ENCODE data around the gene SH3GL2.

SH3GL2 gene

DNA sequence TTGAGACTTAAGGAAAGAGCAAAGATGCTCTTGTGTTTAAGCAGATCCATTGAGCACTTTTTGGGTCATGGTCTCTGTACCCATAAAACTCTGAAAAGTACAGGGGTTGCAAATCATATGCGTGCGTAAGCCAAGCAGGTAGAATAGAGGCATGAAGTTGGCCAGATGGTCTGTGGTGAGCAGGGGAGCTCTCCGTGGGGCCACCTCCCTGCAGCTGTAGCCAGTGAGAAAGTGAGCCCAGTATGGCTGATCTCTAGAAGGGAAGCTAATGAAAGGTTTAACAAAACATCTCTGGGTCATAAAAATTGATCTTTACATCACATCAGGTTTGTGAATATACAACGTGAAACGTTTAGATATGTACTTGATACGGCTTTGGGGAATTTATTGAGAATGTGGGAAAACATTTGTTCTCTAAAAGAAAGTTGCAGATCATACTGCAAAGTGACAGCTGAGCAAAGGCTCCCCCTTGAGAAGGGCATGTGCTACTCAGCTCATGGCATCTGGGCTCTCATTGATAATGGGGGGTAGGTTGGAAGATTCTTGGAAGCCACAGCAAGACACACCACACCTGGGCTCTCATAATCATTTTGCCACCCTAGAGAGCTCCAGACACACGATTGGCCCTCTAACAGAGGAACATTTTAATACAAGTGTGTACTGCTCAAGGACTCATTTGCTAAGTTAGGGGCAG, 30.6 kb downstream of the SH3GL2 start:
- no peaks in the 10 kb centered on the region for H3K4me1 ChIP-seq (ENCODE audit: control insufficient read depth in 2 of 2, insufficient read depth in 2 of 2, low read length in 2 of 2)
- H3K4me3 ChIP-seq (ENCODE audit: low read length in 2 of 2): no peak overlapping the region
- no peak overlapping the region for H3K27ac ChIP-seq (ENCODE audit: low read depth in 2 of 2, low read length in 2 of 2)
- H3K9ac ChIP-seq (ENCODE audit: low read depth in 1 of 2, low read length in 2 of 2): no peak overlapping the region
- H3K27me3 ChIP-seq (ENCODE audit: control insufficient read depth in 2 of 2, insufficient read depth in 2 of 2, low read length in 2 of 2): no peaks in the 10 kb centered on the region
- H3K36me3 ChIP-seq (ENCODE audit: control insufficient read depth in 2 of 2, insufficient read depth in 2 of 2, low read length in 2 of 2): no peaks in the 10 kb centered on the region
- no peaks in the 10 kb centered on the region for H3K9me3 ChIP-seq (ENCODE audit: control insufficient read depth in 2 of 2, low read length in 2 of 2)

GRCh38 chr9:17611342-17611741, 32.5 kb downstream of the SH3GL2 start:
- Histone ChIP-seq H3K4me1 (ENCODE audit: control insufficient read depth in 2 of 2, insufficient read depth in 2 of 2, low read length in 2 of 2) (no peaks in the 10 kb centered on the region), H3K36me3 (ENCODE audit: control insufficient read depth in 2 of 2, insufficient read depth in 2 of 2, low read length in 2 of 2) (no peaks in the 10 kb centered on the region), H3K9ac (ENCODE audit: low read depth in 1 of 2, low read length in 2 of 2) (no peak overlapping the region)

DNA sequence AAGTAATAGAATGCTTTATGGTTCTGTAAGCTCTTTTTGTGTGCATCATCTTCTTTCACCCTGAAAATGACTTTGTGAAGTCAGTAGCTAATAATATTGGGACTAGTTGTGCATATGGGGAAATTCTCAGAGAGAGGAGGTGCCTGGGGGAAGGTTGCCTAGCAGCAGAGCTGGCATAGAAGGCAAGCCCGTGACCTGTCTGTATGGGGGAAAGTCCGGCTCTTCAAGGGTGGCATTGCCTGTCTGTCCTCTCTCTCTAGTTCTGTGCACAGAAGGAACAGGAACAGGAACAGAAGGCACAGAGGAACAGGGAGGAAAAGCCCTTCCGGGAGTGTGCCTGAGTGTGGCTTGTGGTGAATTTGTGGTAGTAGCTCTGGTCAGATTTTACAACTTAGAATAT, 33.1 kb downstream of the SH3GL2 start:
- no peak overlapping the region for H3K27ac ChIP-seq (ENCODE audit: low read depth in 2 of 2, low read length in 2 of 2)
- H3K4me1 ChIP-seq (ENCODE audit: control insufficient read depth in 2 of 2, insufficient read depth in 2 of 2, low read length in 2 of 2): no peaks in the 10 kb centered on the region
- no peaks in the 10 kb centered on the region for H3K9me3 ChIP-seq (ENCODE audit: control insufficient read depth in 2 of 2, low read length in 2 of 2)
- peaks cover 0 to 3% of the 10 kb centered on the region in 2 donors for H3K27me3 ChIP-seq (ENCODE audit: control insufficient read depth in 2 of 2, insufficient read depth in 2 of 2, low read length in 2 of 2)
- no peaks in the 10 kb centered on the region for H3K36me3 ChIP-seq (ENCODE audit: control insufficient read depth in 2 of 2, insufficient read depth in 2 of 2, low read length in 2 of 2)
- H3K9ac ChIP-seq (ENCODE audit: low read depth in 1 of 2, low read length in 2 of 2): no peak overlapping the region
- H3K4me3 ChIP-seq (ENCODE audit: low read length in 2 of 2): no peak overlapping the region

More at GRCh38 chr9:17611342-17611741, 32.5 kb downstream of the SH3GL2 start:
- Histone ChIP-seq H3K4me3 (ENCODE audit: low read length in 2 of 2) (no peak overlapping the region), H3K9me3 (ENCODE audit: control insufficient read depth in 2 of 2, low read length in 2 of 2) (no peaks in the 10 kb centered on the region), H3K27ac (ENCODE audit: low read depth in 2 of 2, low read length in 2 of 2) (no peak overlapping the region), H3K27me3 (ENCODE audit: control insufficient read depth in 2 of 2, insufficient read depth in 2 of 2, low read length in 2 of 2) (peaks cover 0 to 3% of the 10 kb centered on the region in 2 donors)

DNA sequence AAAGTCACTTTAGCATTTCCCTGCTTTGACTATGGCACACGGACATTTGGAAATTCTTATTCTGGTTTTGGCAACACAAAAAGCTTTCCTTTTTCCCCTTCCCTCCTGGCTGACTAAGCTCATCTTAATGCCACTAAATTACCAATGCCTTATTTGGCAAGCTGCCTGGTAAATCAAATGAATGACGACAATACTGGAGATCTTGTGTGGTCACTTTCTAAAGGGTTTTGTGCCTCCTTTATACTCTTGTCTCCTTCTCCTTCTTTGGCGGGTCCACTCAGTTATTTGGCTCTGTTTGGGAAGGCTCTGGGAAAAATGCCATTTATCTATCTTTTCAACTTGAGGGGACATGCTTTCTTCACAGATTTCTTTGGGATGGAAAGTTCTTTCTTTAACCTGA, 34.9 kb downstream of the SH3GL2 start:
- Histone ChIP-seq H3K27me3 (ENCODE audit: control insufficient read depth in 2 of 2, insufficient read depth in 2 of 2, low read length in 2 of 2) (peaks cover 0 to 3% of the 10 kb centered on the region in 2 donors), H3K9ac (ENCODE audit: low read depth in 1 of 2, low read length in 2 of 2) (no peak overlapping the region), H3K4me1 (ENCODE audit: control insufficient read depth in 2 of 2, insufficient read depth in 2 of 2, low read length in 2 of 2) (no peaks in the 10 kb centered on the region), H3K27ac (ENCODE audit: low read depth in 2 of 2, low read length in 2 of 2) (no peak overlapping the region), H3K4me3 (ENCODE audit: low read length in 2 of 2) (no peak overlapping the region), H3K36me3 (ENCODE audit: control insufficient read depth in 2 of 2, insufficient read depth in 2 of 2, low read length in 2 of 2) (no peaks in the 10 kb centered on the region), H3K9me3 (ENCODE audit: control insufficient read depth in 2 of 2, low read length in 2 of 2) (no peaks in the 10 kb centered on the region)

GRCh38 chr9:17614250-17614649, 35.4 kb downstream of the SH3GL2 start:
- Histone ChIP-seq H3K27ac (ENCODE audit: low read depth in 2 of 2, low read length in 2 of 2) (no peak overlapping the region), H3K36me3 (ENCODE audit: control insufficient read depth in 2 of 2, insufficient read depth in 2 of 2, low read length in 2 of 2) (no peaks in the 10 kb centered on the region), H3K9me3 (ENCODE audit: control insufficient read depth in 2 of 2, low read length in 2 of 2) (no peaks in the 10 kb centered on the region), H3K9ac (ENCODE audit: low read depth in 1 of 2, low read length in 2 of 2) (no peak overlapping the region), H3K27me3 (ENCODE audit: control insufficient read depth in 2 of 2, insufficient read depth in 2 of 2, low read length in 2 of 2) (peaks cover 0 to 3% of the 10 kb centered on the region in 2 donors), H3K4me3 (ENCODE audit: low read length in 2 of 2) (no peak overlapping the region), H3K4me1 (ENCODE audit: control insufficient read depth in 2 of 2, insufficient read depth in 2 of 2, low read length in 2 of 2) (no peaks in the 10 kb centered on the region)

DNA sequence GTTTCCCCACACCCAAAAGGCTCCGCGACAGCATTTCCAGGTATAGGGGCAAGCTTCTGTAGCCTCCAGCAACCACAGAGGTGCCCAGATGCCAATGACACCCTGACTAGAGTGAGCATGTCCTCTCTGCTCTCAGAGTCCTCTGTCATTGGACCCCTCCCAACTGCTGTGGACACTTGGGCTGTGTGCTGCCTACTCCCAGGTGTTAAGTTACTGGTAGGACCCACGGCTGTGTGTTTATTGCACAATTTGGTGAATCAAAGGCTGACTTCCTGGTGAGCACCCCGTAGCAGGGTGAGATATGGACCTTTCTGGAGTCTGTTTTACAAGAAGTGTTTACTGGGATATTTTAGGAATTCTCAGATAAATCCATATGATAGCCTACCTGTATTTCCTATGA, 36.0 kb downstream of the SH3GL2 start:
- H3K36me3 ChIP-seq (ENCODE audit: control insufficient read depth in 2 of 2, insufficient read depth in 2 of 2, low read length in 2 of 2): no peaks in the 10 kb centered on the region
- no peaks in the 10 kb centered on the region for H3K9me3 ChIP-seq (ENCODE audit: control insufficient read depth in 2 of 2, low read length in 2 of 2)
- H3K9ac ChIP-seq (ENCODE audit: low read depth in 1 of 2, low read length in 2 of 2): no peak overlapping the region
- no peaks in the 10 kb centered on the region for H3K4me1 ChIP-seq (ENCODE audit: control insufficient read depth in 2 of 2, insufficient read depth in 2 of 2, low read length in 2 of 2)
- no peak overlapping the region for H3K27ac ChIP-seq (ENCODE audit: low read depth in 2 of 2, low read length in 2 of 2)
- no peak overlapping the region for H3K4me3 ChIP-seq (ENCODE audit: low read length in 2 of 2)
- peaks cover 0 to 3% of the 10 kb centered on the region in 2 donors for H3K27me3 ChIP-seq (ENCODE audit: control insufficient read depth in 2 of 2, insufficient read depth in 2 of 2, low read length in 2 of 2)

GRCh38 chr9:17622141-17622540, 43.3 kb downstream of the SH3GL2 start:
- H3K27ac ChIP-seq (ENCODE audit: low read depth in 2 of 2, low read length in 2 of 2): no peak overlapping the region
- H3K36me3 ChIP-seq (ENCODE audit: control insufficient read depth in 2 of 2, insufficient read depth in 2 of 2, low read length in 2 of 2): no peaks in the 10 kb centered on the region
- no peak overlapping the region for H3K4me3 ChIP-seq (ENCODE audit: low read length in 2 of 2)
- no peak overlapping the region for H3K9ac ChIP-seq (ENCODE audit: low read depth in 1 of 2, low read length in 2 of 2)
- H3K9me3 ChIP-seq (ENCODE audit: control insufficient read depth in 2 of 2, low read length in 2 of 2): no peaks in the 10 kb centered on the region
- no peaks in the 10 kb centered on the region for H3K27me3 ChIP-seq (ENCODE audit: control insufficient read depth in 2 of 2, insufficient read depth in 2 of 2, low read length in 2 of 2)
- no peaks in the 10 kb centered on the region for H3K4me1 ChIP-seq (ENCODE audit: control insufficient read depth in 2 of 2, insufficient read depth in 2 of 2, low read length in 2 of 2)

DNA sequence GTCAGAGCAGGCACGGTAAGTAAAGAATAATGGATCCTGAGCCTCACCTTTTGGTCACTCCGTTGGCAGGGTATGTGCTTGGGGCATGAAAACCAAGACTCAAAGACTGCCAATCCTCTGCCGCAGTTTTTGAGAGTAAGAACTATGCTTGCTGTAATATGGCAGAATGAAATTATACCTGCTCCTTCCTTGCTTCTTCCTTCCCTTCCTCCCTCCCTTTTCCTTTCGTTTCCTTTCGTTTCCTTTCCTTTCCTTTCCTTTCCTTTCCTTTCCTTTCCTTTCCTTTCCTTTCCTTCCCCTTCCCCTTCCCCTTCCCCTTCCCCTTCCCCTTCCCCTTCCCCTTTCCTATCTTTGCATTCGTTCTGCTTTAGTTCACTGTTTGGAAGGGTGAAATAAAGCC, 43.9 kb downstream of the SH3GL2 start:
- no peak overlapping the region for H3K4me3 ChIP-seq (ENCODE audit: low read length in 2 of 2)
- no peaks in the 10 kb centered on the region for H3K4me1 ChIP-seq (ENCODE audit: control insufficient read depth in 2 of 2, insufficient read depth in 2 of 2, low read length in 2 of 2)
- no peaks in the 10 kb centered on the region for H3K27me3 ChIP-seq (ENCODE audit: control insufficient read depth in 2 of 2, insufficient read depth in 2 of 2, low read length in 2 of 2)
- no peaks in the 10 kb centered on the region for H3K9me3 ChIP-seq (ENCODE audit: control insufficient read depth in 2 of 2, low read length in 2 of 2)
- no peaks in the 10 kb centered on the region for H3K36me3 ChIP-seq (ENCODE audit: control insufficient read depth in 2 of 2, insufficient read depth in 2 of 2, low read length in 2 of 2)
- no peak overlapping the region for H3K9ac ChIP-seq (ENCODE audit: low read depth in 1 of 2, low read length in 2 of 2)
- H3K27ac ChIP-seq (ENCODE audit: low read depth in 2 of 2, low read length in 2 of 2): no peak overlapping the region

- Histone ChIP-seq H3K9ac (ENCODE audit: low read depth in 1 of 2, low read length in 2 of 2) (no peak overlapping the region), H3K36me3 (ENCODE audit: control insufficient read depth in 2 of 2, insufficient read depth in 2 of 2, low read length in 2 of 2) (no peaks in the 10 kb centered on the region), H3K27ac (ENCODE audit: low read depth in 2 of 2, low read length in 2 of 2) (no peak overlapping the region), H3K27me3 (ENCODE audit: control insufficient read depth in 2 of 2, insufficient read depth in 2 of 2, low read length in 2 of 2) (no peaks in the 10 kb centered on the region), H3K9me3 (ENCODE audit: control insufficient read depth in 2 of 2, low read length in 2 of 2) (no peaks in the 10 kb centered on the region), H3K4me1 (ENCODE audit: control insufficient read depth in 2 of 2, insufficient read depth in 2 of 2, low read length in 2 of 2) (no peaks in the 10 kb centered on the region), H3K4me3 (ENCODE audit: low read length in 2 of 2) (no peak overlapping the region)
These were observed 45.1 kb downstream of the SH3GL2 start for GRCh38 chr9:17623965-17624364.

GRCh38 chr9:17624571-17624970, 45.7 kb downstream of the SH3GL2 start:
- no peak overlapping the region for H3K4me3 ChIP-seq (ENCODE audit: low read length in 2 of 2)
- no peaks in the 10 kb centered on the region for H3K36me3 ChIP-seq (ENCODE audit: control insufficient read depth in 2 of 2, insufficient read depth in 2 of 2, low read length in 2 of 2)
- H3K27me3 ChIP-seq (ENCODE audit: control insufficient read depth in 2 of 2, insufficient read depth in 2 of 2, low read length in 2 of 2): no peaks in the 10 kb centered on the region
- no peak overlapping the region for H3K9ac ChIP-seq (ENCODE audit: low read depth in 1 of 2, low read length in 2 of 2)
- H3K4me1 ChIP-seq (ENCODE audit: control insufficient read depth in 2 of 2, insufficient read depth in 2 of 2, low read length in 2 of 2): no peaks in the 10 kb centered on the region
- no peak overlapping the region for H3K27ac ChIP-seq (ENCODE audit: low read depth in 2 of 2, low read length in 2 of 2)
- H3K9me3 ChIP-seq (ENCODE audit: control insufficient read depth in 2 of 2, low read length in 2 of 2): no peaks in the 10 kb centered on the region

Measured in mucosa of rectum (tissue), 2 donors.